Endothelial cell (in vitro differentiated cells): Measurements from ENCODE around the gene PPP1R1B. TPM values are rescaled to one million over a fixed set of nuclear protein-coding genes. Genes with fewer than 3 reads are reported as not detected.

Experiments used
- DNase-seq: peaks from one replicate; pipeline ENCODE4 v3.0.0; 2021; ENCODE audit warnings: low spot score
- H3K27ac Mint-ChIP-seq: one replicate; pipeline ENCODE4 v1.8.0; 2021; ENCODE audit warnings: mixed read lengths, inconsistent platforms; ENCODE audit not compliant: unreplicated experiment
- H3K27me3 Mint-ChIP-seq: one replicate; pipeline ENCODE4 v1.8.0; 2021; ENCODE audit warnings: mild to moderate bottlenecking, moderate library complexity, mixed read lengths, inconsistent platforms; ENCODE audit not compliant: unreplicated experiment
- H3K36me3 Mint-ChIP-seq: one replicate; pipeline ENCODE4 v1.8.0; 2021; ENCODE audit warnings: mild to moderate bottlenecking, low read depth, mixed read lengths, inconsistent platforms; ENCODE audit not compliant: unreplicated experiment
- H3K4me1 Mint-ChIP-seq: one replicate; pipeline ENCODE4 v1.8.0; 2021; ENCODE audit warnings: mild to moderate bottlenecking, mixed read lengths, inconsistent platforms; ENCODE audit not compliant: unreplicated experiment
- H3K4me3 Mint-ChIP-seq: one replicate; pipeline ENCODE4 v1.8.0; 2021; ENCODE audit warnings: mild to moderate bottlenecking, mixed read lengths, inconsistent platforms; ENCODE audit not compliant: unreplicated experiment
- H3K9me3 Mint-ChIP-seq: one replicate; pipeline ENCODE4 v1.8.0; 2021; ENCODE audit warnings: mixed read lengths, inconsistent platforms; ENCODE audit not compliant: unreplicated experiment
- CTCF ChIP-seq: fragments of 200-600 bp; sonication (generic); IDR thresholded peaks from one replicate; pipeline ENCODE4 v1.5.0; 2021; ENCODE audit warnings: antibody characterized with exemption; ENCODE audit not compliant: unreplicated experiment
- total RNA-seq: library from RNA; stranded (reverse); fragmentation: NEBNext Ultra II Directional; extraction: Animal tissue kit (Norgen Biotek cat#: 25700); gene quantifications from one replicate; pipeline ENCODE4 v1.2.1, GENCODE V29; 2021; ENCODE audit not compliant: unreplicated experiment

The PPP1R1B gene
- total RNA-seq, 1 donor from 2014 or later: not detected

GRCh38 chr17:39660011-39660360, 33.2 kb downstream of the PPP1R1B start:
- peaks cover 4% of the 10 kb centered on the region for H3K4me1 Mint-ChIP-seq
- no peak for DNase-seq
- H3K9me3 Mint-ChIP-seq: no peaks in the 10 kb centered on the region
- TF ChIP-seq CTCF: no peak
- peaks cover 12% of the 10 kb centered on the region for H3K36me3 Mint-ChIP-seq
- no peak overlapping the region for H3K27ac Mint-ChIP-seq
- no peak overlapping the region for H3K4me3 Mint-ChIP-seq
- H3K27me3 Mint-ChIP-seq: peaks cover 11% of the 10 kb centered on the region

GRCh38 chr17:39660397-39661385, 33.9 kb downstream of the PPP1R1B start:
- Mint-ChIP-seq H3K27me3 (peaks cover 8% of the 10 kb centered on the region), H3K9me3 (no peaks in the 10 kb centered on the region), H3K27ac (no peak overlapping the region), H3K4me1 (peaks cover under 1% of the 10 kb centered on the region), H3K4me3 (no peak overlapping the region), H3K36me3 (peaks cover 7% of the 10 kb centered on the region)
- no peak for TF ChIP-seq CTCF
- no peak for DNase-seq

GRCh38 chr17:39661744-39662541, 35.2 kb downstream of the PPP1R1B start:
- H3K4me1 Mint-ChIP-seq: no peaks in the 10 kb centered on the region
- DNase-seq: no peak
- H3K27ac Mint-ChIP-seq: no peak overlapping the region
- H3K27me3 Mint-ChIP-seq: peaks cover 16% of the 10 kb centered on the region
- no peak overlapping the region for H3K4me3 Mint-ChIP-seq
- H3K36me3 Mint-ChIP-seq: peaks cover 7% of the 10 kb centered on the region
- TF ChIP-seq CTCF: no peak
- no peaks in the 10 kb centered on the region for H3K9me3 Mint-ChIP-seq

GRCh38 chr17:39662551-39663339, 36.0 kb downstream of the PPP1R1B start:
- Mint-ChIP-seq H3K27me3 (peaks cover 16% of the 10 kb centered on the region), H3K4me3 (no peak overlapping the region), H3K9me3 (no peaks in the 10 kb centered on the region), H3K4me1 (no peaks in the 10 kb centered on the region), H3K36me3 (peaks cover 7% of the 10 kb centered on the region), H3K27ac (no peak overlapping the region)
- no peak for DNase-seq
- TF ChIP-seq CTCF: no peak
